ENCODE data around the gene ZNF862. TPM values are rescaled to one million over a fixed set of nuclear protein-coding genes. Genes with fewer than 3 reads are reported as not detected.

ZNF862 gene
- total RNA-seq, 4 donors from 2014 or later, result 6.6 to 40.3 (median 18.6) TPM

DNA sequence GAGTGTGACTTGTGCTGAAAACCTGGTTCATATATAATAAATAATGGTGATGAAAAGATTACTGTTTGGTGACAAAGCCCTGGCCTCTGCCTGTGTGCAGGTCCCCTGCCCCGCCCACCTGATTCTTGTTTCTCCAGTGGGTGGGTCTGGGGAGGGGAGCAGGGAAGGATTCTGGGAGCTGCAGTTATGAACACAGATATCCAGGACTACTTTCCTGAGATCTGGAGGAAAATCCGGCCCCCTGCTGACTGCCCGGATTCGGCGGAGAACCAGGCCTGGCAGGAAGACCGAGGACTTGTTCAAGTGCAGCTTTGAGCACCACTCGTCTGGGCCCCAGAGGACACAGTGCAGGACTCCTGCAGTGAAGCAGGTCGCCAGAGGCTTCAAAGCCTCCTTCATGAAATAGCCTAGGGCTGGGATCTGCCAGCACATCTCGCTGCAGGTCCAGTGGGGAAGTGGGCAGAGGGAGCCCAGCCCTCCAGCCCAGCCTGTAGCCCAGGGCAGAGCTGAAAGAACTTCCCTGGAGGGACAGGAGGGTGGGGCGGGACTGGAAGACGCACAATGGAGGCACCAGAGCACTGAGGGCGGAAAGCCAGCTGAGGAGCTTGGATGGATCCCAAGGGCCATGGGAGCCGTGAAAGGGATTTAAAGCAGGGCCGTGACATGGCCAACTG, 42.6 kb downstream of the ZNF862 start:
- no peak for ATAC-seq
- peaks cover 0 to 54% (median 6%) of the 10 kb centered on the region in 3 donors for H3K4me1 ChIP-seq
- H3K9me3 ChIP-seq, result no peaks in the 10 kb centered on the region
- 77% methylated on average over 3 of the region's 14 CpGs; no CpG with 5 or more reads in 1 of the 2 donors for WGBS, 2 donors (ENCODE audit: low coverage in 1 of 2)
- H3K27me3 ChIP-seq, result no peaks in the 10 kb centered on the region
- H3K27ac ChIP-seq, result no peak overlapping the region
- TF ChIP-seq EP300 (IDR thresholded peaks at IDR 0.05) (no peak), POLR2AphosphoS5 (IDR thresholded peaks at IDR 0.05) (no peak), POLR2A (IDR thresholded peaks at IDR 0.05) (no peak)
- TF ChIP-seq, protein P1, sequence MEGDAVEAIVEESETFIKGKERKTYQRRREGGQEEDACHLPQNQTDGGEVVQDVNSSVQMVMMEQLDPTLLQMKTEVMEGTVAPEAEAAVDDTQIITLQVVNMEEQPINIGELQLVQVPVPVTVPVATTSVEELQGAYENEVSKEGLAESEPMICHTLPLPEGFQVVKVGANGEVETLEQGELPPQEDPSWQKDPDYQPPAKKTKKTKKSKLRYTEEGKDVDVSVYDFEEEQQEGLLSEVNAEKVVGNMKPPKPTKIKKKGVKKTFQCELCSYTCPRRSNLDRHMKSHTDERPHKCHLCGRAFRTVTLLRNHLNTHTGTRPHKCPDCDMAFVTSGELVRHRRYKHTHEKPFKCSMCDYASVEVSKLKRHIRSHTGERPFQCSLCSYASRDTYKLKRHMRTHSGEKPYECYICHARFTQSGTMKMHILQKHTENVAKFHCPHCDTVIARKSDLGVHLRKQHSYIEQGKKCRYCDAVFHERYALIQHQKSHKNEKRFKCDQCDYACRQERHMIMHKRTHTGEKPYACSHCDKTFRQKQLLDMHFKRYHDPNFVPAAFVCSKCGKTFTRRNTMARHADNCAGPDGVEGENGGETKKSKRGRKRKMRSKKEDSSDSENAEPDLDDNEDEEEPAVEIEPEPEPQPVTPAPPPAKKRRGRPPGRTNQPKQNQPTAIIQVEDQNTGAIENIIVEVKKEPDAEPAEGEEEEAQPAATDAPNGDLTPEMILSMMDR (IDR thresholded peaks at IDR 0.05), result no peak
- H3K4me3 ChIP-seq, result no peak overlapping the region
- peaks cover 0 to 19% of the 10 kb centered on the region in 2 donors for H3K36me3 ChIP-seq

- 71 to 72% methylated on average over 4 to 12 of the region's 19 CpGs for WGBS, 2 donors (ENCODE audit: low coverage in 1 of 2)
- H3K27ac ChIP-seq, result peak overlapping the region in 2 of 4 donors; percentile 34 to 53
- peaks cover 0 to 54% (median 6%) of the 10 kb centered on the region in 3 donors for H3K4me1 ChIP-seq
- ATAC-seq, result no peak
- H3K27me3 ChIP-seq, result no peaks in the 10 kb centered on the region
- H3K4me3 ChIP-seq, result no peak overlapping the region
- H3K36me3 ChIP-seq, result peaks cover 0 to 13% of the 10 kb centered on the region in 2 donors
- no peaks in the 10 kb centered on the region for H3K9me3 ChIP-seq
- no peak for TF ChIP-seq POLR2AphosphoS5 (IDR thresholded peaks at IDR 0.05)
Observed at GRCh38 chr7:149881328-149882247, 43.4 kb downstream of the ZNF862 start.

DNA sequence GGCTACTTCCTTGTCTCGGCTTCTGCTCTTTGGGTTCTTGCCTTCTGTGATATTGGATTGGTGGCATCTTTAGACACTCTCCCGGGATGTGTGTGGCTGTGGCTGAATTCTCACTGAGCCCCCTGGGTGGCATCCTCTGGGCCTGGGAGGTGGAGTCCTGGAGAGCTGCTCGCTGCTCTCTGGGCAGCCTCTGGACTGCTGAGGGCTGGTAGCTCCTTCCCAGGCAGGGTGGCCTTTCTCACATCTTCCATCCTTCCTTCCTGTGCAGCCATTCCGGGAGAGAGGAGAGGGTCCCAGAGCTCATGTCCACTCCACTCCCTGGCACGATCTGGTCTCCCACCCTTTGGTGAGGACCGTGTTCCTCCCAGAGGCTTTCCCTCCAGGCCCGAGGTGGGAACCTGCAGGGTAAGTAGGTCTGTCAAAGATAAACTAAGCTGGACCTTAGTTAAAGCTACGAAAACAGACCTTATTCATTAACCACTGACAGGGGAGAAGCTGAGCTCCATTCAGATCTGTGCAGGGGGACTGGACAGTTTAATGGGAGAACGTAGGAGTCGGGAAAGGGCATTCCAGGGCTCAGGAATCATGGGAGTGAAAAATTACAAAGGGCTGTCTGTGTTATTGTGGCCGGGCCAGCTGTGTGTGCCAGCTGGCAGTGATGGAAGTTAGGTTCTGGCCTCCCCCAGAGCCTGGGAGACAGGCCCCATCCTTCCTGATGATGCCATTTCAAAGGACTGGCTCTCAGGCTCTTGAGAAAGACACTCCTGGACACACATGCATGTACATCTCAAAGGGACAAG, 44.3 kb downstream of the ZNF862 start:
- no peak overlapping the region for H3K4me3 ChIP-seq
- H3K27me3 ChIP-seq, result no peaks in the 10 kb centered on the region
- ATAC-seq, result no peak
- no peaks in the 10 kb centered on the region for H3K9me3 ChIP-seq
- 9 to 80% methylated on average over 1 to 4 of the region's 11 CpGs for WGBS, 2 donors (ENCODE audit: low coverage in 1 of 2)
- H3K4me1 ChIP-seq, result peaks cover 0 to 54% (median 6%) of the 10 kb centered on the region in 3 donors
- peak overlapping the region in 3 of 4 donors; percentile 34 to 53 (median 39) for H3K27ac ChIP-seq
- H3K36me3 ChIP-seq, result peaks cover 0 to 13% of the 10 kb centered on the region in 2 donors
- TF ChIP-seq, protein P1 (IDR thresholded peaks at IDR 0.05), result no peak
- peak; percentile 23 for TF ChIP-seq POLR2AphosphoS5 (IDR thresholded peaks at IDR 0.05)

DNA sequence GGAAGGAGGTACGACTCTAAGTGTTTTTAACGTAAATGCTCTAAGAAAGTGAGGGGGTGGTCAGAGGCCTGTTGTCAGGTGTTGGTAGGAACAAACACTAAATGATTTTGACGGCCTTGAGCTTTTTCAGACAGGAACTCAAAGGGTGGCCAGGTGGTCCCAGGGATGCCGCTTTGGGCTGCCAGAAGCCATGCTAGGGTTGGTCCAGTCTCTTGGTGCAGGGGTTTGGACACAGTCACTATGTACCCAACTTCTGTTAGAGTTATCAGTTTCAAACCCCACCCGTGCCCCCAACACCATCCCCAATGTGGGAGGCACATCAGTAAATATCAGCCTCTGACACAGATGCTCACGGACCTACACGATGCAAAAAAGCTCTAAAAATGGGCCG, 44.9 kb downstream of the ZNF862 start:
- TF ChIP-seq POLR2A (IDR thresholded peaks at IDR 0.05) (no peak), EP300 (IDR thresholded peaks at IDR 0.05) (no peak), POLR2AphosphoS5 (IDR thresholded peaks at IDR 0.05) (no peak)
- TF ChIP-seq, protein P1 (IDR thresholded peaks at IDR 0.05), result no peak
- no peak for ATAC-seq
- 42 to 83% methylated on average over 3 to 4 of the region's 8 CpGs for WGBS, 2 donors (ENCODE audit: low coverage in 1 of 2)
- H3K36me3 ChIP-seq, result peaks cover 0 to 11% of the 10 kb centered on the region in 2 donors
- H3K27ac ChIP-seq, result peak overlapping the region in 3 of 4 donors; percentile 8 to 53 (median 39)
- peaks cover 0 to 54% (median 6%) of the 10 kb centered on the region in 3 donors for H3K4me1 ChIP-seq
- H3K9me3 ChIP-seq, result no peaks in the 10 kb centered on the region
- H3K4me3 ChIP-seq, result no peak overlapping the region
- H3K27me3 ChIP-seq, result no peaks in the 10 kb centered on the region

DNA sequence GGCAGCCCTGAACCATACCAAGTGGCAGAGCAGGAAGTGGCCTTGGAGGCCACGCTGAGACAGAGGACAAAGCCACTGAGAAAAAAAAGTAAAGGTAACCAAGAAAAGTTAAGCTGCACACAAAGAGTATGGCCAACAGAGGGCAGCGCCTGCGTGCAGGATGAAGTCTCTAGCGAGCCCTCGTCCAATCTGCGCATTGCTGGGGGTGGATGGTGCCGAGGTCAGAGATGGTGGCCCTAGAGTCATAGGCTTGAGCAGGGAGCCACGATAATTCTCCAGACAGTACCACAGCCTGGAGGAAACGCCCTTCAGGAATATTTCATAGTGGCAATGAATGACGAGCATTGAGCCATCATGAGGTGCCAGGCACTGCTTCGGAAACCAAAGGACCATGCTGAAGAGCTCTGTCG, 45.3 kb downstream of the ZNF862 start:
- Histone ChIP-seq H3K9me3 (no peaks in the 10 kb centered on the region), H3K36me3 (peaks cover 0 to 6% of the 10 kb centered on the region in 2 donors), H3K4me1 (peaks cover 0 to 54% (median 6%) of the 10 kb centered on the region in 3 donors), H3K4me3 (no peak overlapping the region), H3K27me3 (no peaks in the 10 kb centered on the region), H3K27ac (peak overlapping the region in 3 of 4 donors; percentile 8 to 53 (median 39))
- TF ChIP-seq EP300 (IDR thresholded peaks at IDR 0.05) (no peak), POLR2AphosphoS5 (IDR thresholded peaks at IDR 0.05) (no peak)
- TF ChIP-seq, protein P1 (IDR thresholded peaks at IDR 0.05), result peak in 3 of 4 experiments; percentile 24 to 72 (median 64)
- peak; percentile 67 for ATAC-seq
- WGBS, 2 donors (ENCODE audit: low coverage in 1 of 2), result 15 to 38% methylated on average over 7 to 11 of the region's 12 CpGs

All from gastroesophageal sphincter (tissue), 4 donors.